Panc1 (cell line): Measurements from ENCODE around the gene ZNF398. TPM values are rescaled to one million over a fixed set of nuclear protein-coding genes. Genes with fewer than 3 reads are reported as not detected.

Source experiments
- ATAC-seq: fragments of 200-7000 bp; cut with Tn5 transposase; 2 replicates; pipeline ENCODE4 v1.9.1; 2020; ENCODE audit warnings: mild to moderate bottlenecking, moderate library complexity
- BruUV-seq: library from RNA; stranded (reverse); fragments of 400-500 nt; replicated peaks from 2 replicates; lab custom pipeline; 2021; lab: Mats Ljungman, UMichigan
- CTCF ChIA-PET: fragments of 300-600 bp; sonication (Branson Sonifier 250); formaldehyde crosslinking; loops from one replicate; lab custom pipeline; 2022; ENCODE audit warnings: antibody characterized with exemption; lab: Charles Lee
- POLR2A ChIA-PET: fragments of 300-600 bp; sonication (Branson Sonifier 250); formaldehyde crosslinking; loops from one replicate; lab custom pipeline; 2022; ENCODE audit warnings: antibody characterized with exemption; lab: Charles Lee
- DNase-seq: peaks from one replicate; pipeline ENCODE4 v3.0.0-alpha.2; 2010; ENCODE audit warnings: low read depth, low spot score
- H3K27ac ChIP-seq: 2 replicates; pipeline ENCODE4 v1.5.1; 2011; ENCODE audit warnings: mild to moderate bottlenecking, low read length, inconsistent platforms
- H3K27me3 ChIP-seq: fragments of 200-500 bp; sonication (Bioruptor generic); 2 replicates; pipeline ENCODE4 v1.6.0; 2014; ENCODE audit warnings: low read length, inconsistent platforms; ENCODE audit not compliant: control insufficient read depth, insufficient read depth
- H3K36me3 ChIP-seq: fragments of 200-500 bp; sonication (Bioruptor generic); 2 replicates; pipeline ENCODE4 v1.5.1; 2014; ENCODE audit warnings: inconsistent platforms, mild to moderate bottlenecking, low read length, moderate library complexity; ENCODE audit not compliant: control insufficient read depth, insufficient read depth
- H3K4me1 ChIP-seq: 2 replicates; pipeline ENCODE4 v1.5.1; 2011; ENCODE audit warnings: inconsistent platforms, mild to moderate bottlenecking, low read length, moderate library complexity; ENCODE audit not compliant: control insufficient read depth, insufficient read depth
- H3K4me3 ChIP-seq, 2 experiments: 2 replicates each; pipeline ENCODE4 v1.5.1; 2011 to 2012; ENCODE audit warnings: low read depth in 2 of 2, low read length in 2 of 2, mild to moderate bottlenecking in 2 of 2, inconsistent platforms in 1 of 2, moderate library complexity in 1 of 2
- H3K9me3 ChIP-seq: fragments of 200-500 bp; sonication (Bioruptor generic); 2 replicates; pipeline ENCODE4 v1.5.1; 2014; ENCODE audit warnings: low read depth, mild to moderate bottlenecking, inconsistent platforms, low read length, moderate library complexity; ENCODE audit not compliant: control insufficient read depth, insufficient read depth
- CTCF ChIP-seq: fragments of 450-650 bp; IDR thresholded peaks from 2 replicates; pipeline ENCODE4 v1.5.1; 2017; ENCODE audit warnings: mild to moderate bottlenecking
- POLR2AphosphoS5 ChIP-seq: IDR thresholded peaks from 2 replicates; pipeline ENCODE4 v1.6.1; 2012; ENCODE audit warnings: mild to moderate bottlenecking, low read depth, low read length, moderate library complexity
- REST ChIP-seq, 2 experiments: IDR thresholded peaks; 2 replicates each; pipeline ENCODE4 v1.6.1; 2011 to 2012; ENCODE audit warnings: low read depth in 2 of 2, control low read depth in 1 of 2, low read length in 1 of 2, mild to moderate bottlenecking in 1 of 2, moderate library complexity in 1 of 2; ENCODE audit not compliant: insufficient read depth in 1 of 2
- SIN3A ChIP-seq: IDR thresholded peaks from 2 replicates; pipeline ENCODE4 v1.6.1; 2012; ENCODE audit warnings: low read depth, mild to moderate bottlenecking, low read length, moderate library complexity, borderline replicate concordance; ENCODE audit not compliant: insufficient read depth
- TCF7L2 ChIP-seq: IDR thresholded peaks from 2 replicates; pipeline ENCODE4 v1.6.1; 2011; ENCODE audit warnings: mild to moderate bottlenecking, low read depth, low read length, inconsistent platforms
- in situ Hi-C: cut with HindIII; loops from 2 replicates; pipeline ENCODE4 v1.10.0; 2016; ENCODE audit warnings: low sequenced_read_pairs, low pct_unique_long_range_greater_than_20kb
- intact Hi-C: fragments of 100-400 bp; cut with micrococcal nuclease; formaldehyde crosslinking; loops from one replicate; pipeline ENCODE4 v1.10.0; 2022; ENCODE audit not compliant: unreplicated experiment
- total RNA-seq: library from RNA; stranded (reverse); gene quantifications from one replicate; pipeline ENCODE4 v1.2.1, GENCODE V29; 2021; ENCODE audit not compliant: unreplicated experiment

ZNF398 gene
- total RNA-seq, 1 experiment from 2014 or later = 14.1 TPM

- ATAC-seq (no peak), DNase-seq (no peak)
- no TSS peak for BruUV-seq
- Histone ChIP-seq H3K27me3 (no peaks in the 10 kb centered on the region), H3K36me3 (peaks cover 20% of the 10 kb centered on the region), H3K4me3 (no peak overlapping the region), H3K9me3 (no peaks in the 10 kb centered on the region), H3K4me1 (no peaks in the 10 kb centered on the region), H3K27ac (no peak overlapping the region)
- ChIA-PET POLR2A (no interaction called here), CTCF (no interaction called here)
- intact Hi-C loops = no loop called here
- in situ Hi-C loops = no loop called here
- TF ChIP-seq REST (IDR thresholded peaks at IDR 0.05; ENCODE audit: insufficient read depth in 1 of 2, low read depth in 2 of 2, low read length in 1 of 2) (no peak), CTCF (no peak), TCF7L2 (no peak), POLR2AphosphoS5 (no peak), SIN3A (no peak)
Measured at GRCh38 chr7:149172534-149172920, 25.3 kb downstream of the ZNF398 start.

- POLR2A ChIA-PET = no interaction called here
- peaks cover 15% of the 10 kb centered on the region for H3K36me3 ChIP-seq
- intact Hi-C loops = no loop called here
Measured at GRCh38 chr7:149175150-149175549, 27.9 kb downstream of the ZNF398 start.

More at GRCh38 chr7:149175150-149175549, 27.9 kb downstream of the ZNF398 start:
- CTCF ChIA-PET = no interaction called here
- no peak overlapping the region for H3K27ac ChIP-seq
- H3K27me3 ChIP-seq = no peaks in the 10 kb centered on the region
- ATAC-seq (no peak), DNase-seq (no peak)
- in situ Hi-C loops = no loop called here
- BruUV-seq = no TSS peak
- H3K9me3 ChIP-seq = no peaks in the 10 kb centered on the region
- no peaks in the 10 kb centered on the region for H3K4me1 ChIP-seq
- no peak overlapping the region for H3K4me3 ChIP-seq
- TF ChIP-seq CTCF (no peak), TCF7L2 (no peak), POLR2AphosphoS5 (no peak), SIN3A (no peak), REST (IDR thresholded peaks at IDR 0.05; ENCODE audit: insufficient read depth in 1 of 2, low read depth in 2 of 2, low read length in 1 of 2) (no peak)
